ENCODE measurements around the gene EGFR. TPM values are rescaled to one million over a fixed set of nuclear protein-coding genes. Genes with fewer than 3 reads are reported as not detected.

Gene EGFR
- total RNA-seq, 2 donors from 2014 or later: 54.8 to 56.7 TPM

GRCh38 chr7:55171157-55171556 is 152.3 kb downstream of the EGFR start:
- Histone ChIP-seq H3K27ac (no peak overlapping the region), H3K9me3 (no peaks in the 10 kb centered on the region), H3K27me3 (replicated peaks; ENCODE audit: insufficient read depth) (no peaks in the 10 kb centered on the region), H3K36me3 (peaks cover 39% of the 10 kb centered on the region), H3K4me1 (ENCODE audit: control insufficient read depth in 1 of 2, low read depth in 2 of 2) (no peaks in the 10 kb centered on the region), H3K4me3 (no peak overlapping the region)
- ATAC-seq (ENCODE audit: insufficient number of reproducible peaks, low FRiP score, low read depth): no peak
- no peak for TF ChIP-seq CTCF (IDR thresholded peaks at IDR 0.05)
- no peak for DNase-seq (ENCODE audit: low spot score)

GRCh38 chr7:55172161-55172560 is 153.3 kb downstream of the EGFR start:
- peaks cover 3 to 4% of the 10 kb centered on the region in 2 donors for H3K4me1 ChIP-seq (ENCODE audit: control insufficient read depth in 1 of 2, low read depth in 2 of 2)
- ATAC-seq (ENCODE audit: insufficient number of reproducible peaks, low FRiP score, low read depth) (no peak), DNase-seq (ENCODE audit: low spot score) (no peak)
- H3K36me3 ChIP-seq: peaks cover 37% of the 10 kb centered on the region
- H3K4me3 ChIP-seq: no peak overlapping the region
- TF ChIP-seq CTCF (IDR thresholded peaks at IDR 0.05): no peak
- no peaks in the 10 kb centered on the region for H3K27me3 ChIP-seq (replicated peaks; ENCODE audit: insufficient read depth)
- no peaks in the 10 kb centered on the region for H3K9me3 ChIP-seq
- H3K27ac ChIP-seq: no peak overlapping the region

GRCh38 chr7:55172881-55173609 is 154.2 kb downstream of the EGFR start:
- Histone ChIP-seq H3K27me3 (replicated peaks; ENCODE audit: insufficient read depth) (no peaks in the 10 kb centered on the region), H3K36me3 (peaks cover 37% of the 10 kb centered on the region), H3K4me3 (no peak overlapping the region), H3K27ac (no peak overlapping the region), H3K9me3 (no peaks in the 10 kb centered on the region), H3K4me1 (ENCODE audit: control insufficient read depth in 1 of 2, low read depth in 2 of 2) (peaks cover 10 to 12% of the 10 kb centered on the region in 2 donors)
- DNase-seq (ENCODE audit: low spot score) (no peak), ATAC-seq (ENCODE audit: insufficient number of reproducible peaks, low FRiP score, low read depth) (no peak)
- TF ChIP-seq CTCF (IDR thresholded peaks at IDR 0.05): no peak

GRCh38 chr7:55173671-55174070 is 154.9 kb downstream of the EGFR start:
- ATAC-seq (ENCODE audit: insufficient number of reproducible peaks, low FRiP score, low read depth) (no peak), DNase-seq (ENCODE audit: low spot score) (no peak)
- Histone ChIP-seq H3K36me3 (peaks cover 37% of the 10 kb centered on the region), H3K27me3 (replicated peaks; ENCODE audit: insufficient read depth) (no peaks in the 10 kb centered on the region), H3K4me1 (ENCODE audit: control insufficient read depth in 1 of 2, low read depth in 2 of 2) (peaks cover 15 to 19% of the 10 kb centered on the region in 2 donors), H3K27ac (no peak overlapping the region), H3K4me3 (no peak overlapping the region), H3K9me3 (no peaks in the 10 kb centered on the region)
- no peak for TF ChIP-seq CTCF (IDR thresholded peaks at IDR 0.05)

GRCh38 chr7:55174456-55174855 is 155.6 kb downstream of the EGFR start:
- ATAC-seq (ENCODE audit: insufficient number of reproducible peaks, low FRiP score, low read depth): no peak
- H3K36me3 ChIP-seq: peaks cover 40% of the 10 kb centered on the region

More at GRCh38 chr7:55174456-55174855, 155.6 kb downstream of the EGFR start:
- no peak overlapping the region for H3K4me3 ChIP-seq
- H3K9me3 ChIP-seq: no peaks in the 10 kb centered on the region
- TF ChIP-seq CTCF (IDR thresholded peaks at IDR 0.05): no peak
- H3K4me1 ChIP-seq (ENCODE audit: control insufficient read depth in 1 of 2, low read depth in 2 of 2): peaks cover 15 to 23% of the 10 kb centered on the region in 2 donors
- H3K27me3 ChIP-seq (replicated peaks; ENCODE audit: insufficient read depth): no peaks in the 10 kb centered on the region
- no peak overlapping the region for H3K27ac ChIP-seq
- no peak for DNase-seq (ENCODE audit: low spot score)

Measured in thoracic aorta (tissue), 2 donors.